Progenitor cell of endocrine pancreas (in vitro differentiated cells): ENCODE data around the gene DYSF. TPM values are rescaled to one million over a fixed set of nuclear protein-coding genes. Genes with fewer than 3 reads are reported as not detected.

Experiments used
- DNase-seq: peaks from one replicate; pipeline ENCODE4 v3.0.0; 2021; ENCODE audit warnings: low spot score; ENCODE audit not compliant: unreplicated experiment
- H3K27ac Mint-ChIP-seq: 2 replicates; pipeline ENCODE4 v1.8.0; 2021; ENCODE audit warnings: mild to moderate bottlenecking, moderate library complexity, mixed read lengths
- H3K27me3 Mint-ChIP-seq: 2 replicates; pipeline ENCODE4 v1.8.0; 2021; ENCODE audit warnings: mixed read lengths
- H3K36me3 Mint-ChIP-seq: 2 replicates; pipeline ENCODE4 v1.8.0; 2022; ENCODE audit warnings: mixed read lengths; ENCODE audit not compliant: insufficient read depth
- H3K4me1 Mint-ChIP-seq: 2 replicates; pipeline ENCODE4 v1.8.0; 2021; ENCODE audit warnings: low read depth, mixed read lengths
- H3K4me3 Mint-ChIP-seq: 2 replicates; pipeline ENCODE4 v1.8.0; 2021; ENCODE audit warnings: low read depth, mild to moderate bottlenecking, moderate library complexity, mixed read lengths
- H3K9me3 Mint-ChIP-seq: 2 replicates; pipeline ENCODE4 v1.8.0; 2021; ENCODE audit warnings: low read depth, mixed read lengths
- total RNA-seq: library from RNA; stranded (reverse); gene quantifications from 2 replicates; pipeline ENCODE4 v1.2.1, GENCODE V29; 2021
- TF ChIP-seq, protein P1 (sequence below): fragments of 200-600 bp; sonication (generic); IDR thresholded peaks from one replicate; pipeline ENCODE4 v1.5.0; 2021; ENCODE audit warnings: antibody characterized with exemption, mild to moderate bottlenecking; ENCODE audit not compliant: unreplicated experiment

Gene DYSF
- total RNA-seq, 1 donor from 2014 or later, result 1.4 TPM

DNA sequence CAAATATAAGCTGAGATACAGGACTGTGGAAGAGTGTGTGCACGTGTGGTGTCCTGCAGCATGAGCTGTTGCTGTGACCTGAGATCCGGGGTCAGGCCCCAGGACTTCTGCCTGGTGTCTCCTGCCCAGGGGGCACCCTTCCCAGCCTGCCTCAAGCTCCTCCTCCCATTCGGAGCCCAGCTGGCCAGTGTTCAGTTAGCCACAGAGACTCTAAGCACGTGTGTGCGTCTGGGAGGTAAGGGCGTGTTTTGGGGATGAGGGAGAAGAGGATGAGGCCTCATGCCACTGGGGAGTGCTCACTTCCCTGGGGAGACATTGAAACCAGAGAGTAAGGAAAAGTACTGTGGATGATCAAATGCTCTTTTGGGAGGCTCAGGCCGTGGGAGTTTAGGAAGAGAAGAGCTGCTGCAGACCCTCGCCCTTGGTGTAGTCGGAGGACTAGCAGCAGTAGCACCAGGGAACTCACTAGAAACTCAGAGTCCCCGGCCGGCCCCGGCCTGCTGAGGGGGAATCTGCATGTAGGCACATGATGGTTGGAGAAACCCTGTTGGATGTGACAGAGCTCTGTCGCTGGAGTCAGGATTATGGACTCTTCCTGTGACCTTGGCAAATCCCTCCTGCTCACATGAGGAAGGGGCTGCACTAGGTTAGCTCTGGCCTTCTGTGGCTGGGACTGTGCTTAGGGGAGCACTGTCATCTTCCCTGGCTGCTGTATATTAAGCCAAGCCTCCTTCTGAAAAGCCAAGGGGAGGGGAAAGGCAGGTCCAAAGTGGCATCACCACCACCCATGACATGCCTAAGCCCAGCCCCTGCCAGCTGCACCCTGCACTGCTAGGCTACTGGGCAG lies 231.1 kb downstream of the DYSF start:
- TF ChIP-seq, protein P1, sequence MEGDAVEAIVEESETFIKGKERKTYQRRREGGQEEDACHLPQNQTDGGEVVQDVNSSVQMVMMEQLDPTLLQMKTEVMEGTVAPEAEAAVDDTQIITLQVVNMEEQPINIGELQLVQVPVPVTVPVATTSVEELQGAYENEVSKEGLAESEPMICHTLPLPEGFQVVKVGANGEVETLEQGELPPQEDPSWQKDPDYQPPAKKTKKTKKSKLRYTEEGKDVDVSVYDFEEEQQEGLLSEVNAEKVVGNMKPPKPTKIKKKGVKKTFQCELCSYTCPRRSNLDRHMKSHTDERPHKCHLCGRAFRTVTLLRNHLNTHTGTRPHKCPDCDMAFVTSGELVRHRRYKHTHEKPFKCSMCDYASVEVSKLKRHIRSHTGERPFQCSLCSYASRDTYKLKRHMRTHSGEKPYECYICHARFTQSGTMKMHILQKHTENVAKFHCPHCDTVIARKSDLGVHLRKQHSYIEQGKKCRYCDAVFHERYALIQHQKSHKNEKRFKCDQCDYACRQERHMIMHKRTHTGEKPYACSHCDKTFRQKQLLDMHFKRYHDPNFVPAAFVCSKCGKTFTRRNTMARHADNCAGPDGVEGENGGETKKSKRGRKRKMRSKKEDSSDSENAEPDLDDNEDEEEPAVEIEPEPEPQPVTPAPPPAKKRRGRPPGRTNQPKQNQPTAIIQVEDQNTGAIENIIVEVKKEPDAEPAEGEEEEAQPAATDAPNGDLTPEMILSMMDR, result no peak
- no peak for DNase-seq
- Mint-ChIP-seq H3K9me3 (no peaks in the 10 kb centered on the region), H3K27ac (no peak overlapping the region), H3K4me3 (no peak overlapping the region), H3K27me3 (peaks cover 7% of the 10 kb centered on the region), H3K4me1 (no peaks in the 10 kb centered on the region), H3K36me3 (peaks cover 2% of the 10 kb centered on the region)

DNA sequence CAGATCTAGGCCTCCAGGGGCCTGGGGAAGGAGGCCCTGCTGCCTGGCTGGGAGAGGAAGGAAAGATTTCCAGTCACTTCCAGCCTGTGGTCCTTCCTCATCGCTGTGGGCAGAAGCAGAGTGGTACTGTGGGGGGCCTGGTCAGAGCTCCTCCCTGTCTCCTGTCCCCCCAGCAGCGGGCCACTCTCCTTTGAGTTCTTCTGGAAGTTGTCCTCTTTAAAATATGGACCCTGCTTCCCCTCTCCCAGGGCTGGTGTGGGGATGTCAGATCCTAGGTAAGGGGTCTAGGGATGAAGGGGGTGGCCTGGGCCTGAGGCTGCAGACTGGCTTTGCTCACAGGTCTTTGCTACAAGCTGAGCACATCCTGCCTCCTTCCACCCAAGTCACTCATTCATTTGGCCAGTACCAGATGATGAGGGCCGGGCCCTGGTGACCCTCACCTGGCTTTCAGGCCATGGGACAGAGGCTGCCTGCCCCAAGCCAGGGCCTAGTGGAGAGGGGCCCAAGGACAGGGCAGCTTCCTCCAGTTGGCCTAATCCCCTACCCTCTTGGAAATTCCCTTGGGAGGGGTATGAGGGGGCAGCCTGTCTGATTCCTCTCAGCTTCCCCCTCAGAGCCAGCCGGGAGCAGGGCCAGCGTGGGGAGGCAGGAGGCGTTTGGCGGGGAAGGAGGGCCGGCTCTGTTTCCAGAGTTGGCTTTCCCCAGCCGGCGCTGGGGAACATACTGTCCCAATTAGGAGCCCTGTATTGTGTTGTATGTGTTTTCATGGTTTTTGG lies 231.9 kb downstream of the DYSF start:
- Mint-ChIP-seq H3K4me3 (no peak overlapping the region), H3K27ac (no peak overlapping the region), H3K9me3 (no peaks in the 10 kb centered on the region), H3K36me3 (peaks cover 2% of the 10 kb centered on the region), H3K27me3 (peaks cover 8% of the 10 kb centered on the region), H3K4me1 (no peaks in the 10 kb centered on the region)
- TF ChIP-seq, protein P1, result no peak
- DNase-seq, result no peak

DNA sequence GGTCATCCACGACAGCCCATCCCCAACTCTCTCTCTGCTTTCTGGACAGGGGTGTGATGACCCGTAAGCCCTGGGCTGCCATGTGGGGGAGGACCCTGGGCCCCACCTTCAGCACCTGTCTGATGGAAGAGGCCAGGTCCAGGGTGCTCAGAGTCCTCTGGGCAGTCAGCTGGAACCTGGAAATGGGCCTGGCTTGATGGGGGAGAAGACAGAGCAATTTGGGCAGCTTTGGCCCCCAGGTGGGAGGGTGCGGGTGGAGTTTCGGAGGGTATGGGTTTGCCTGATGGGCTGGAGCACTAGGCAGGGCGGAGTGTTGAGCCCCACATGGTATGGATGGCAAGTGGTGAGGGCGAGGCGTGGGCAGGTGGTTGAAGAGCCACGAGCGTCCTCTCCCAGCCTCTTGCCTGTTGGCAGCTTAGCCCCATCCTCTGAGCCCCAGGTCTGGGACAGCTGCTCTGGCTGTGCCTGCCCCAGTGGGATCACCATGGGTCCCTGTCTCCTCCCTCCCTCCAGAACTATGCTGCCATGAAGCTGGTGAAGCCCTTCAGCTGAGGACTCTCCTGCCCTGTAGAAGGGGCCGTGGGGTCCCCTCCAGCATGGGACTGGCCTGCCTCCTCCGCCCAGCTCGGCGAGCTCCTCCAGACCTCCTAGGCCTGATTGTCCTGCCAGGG lies 232.7 kb downstream of the DYSF start:
- Mint-ChIP-seq H3K36me3 (peaks cover 2% of the 10 kb centered on the region), H3K9me3 (no peaks in the 10 kb centered on the region), H3K27ac (no peak overlapping the region), H3K4me1 (peaks cover 5% of the 10 kb centered on the region), H3K27me3 (peaks cover 16% of the 10 kb centered on the region), H3K4me3 (no peak overlapping the region)
- no peak for DNase-seq
- TF ChIP-seq, protein P1, result no peak

DNA sequence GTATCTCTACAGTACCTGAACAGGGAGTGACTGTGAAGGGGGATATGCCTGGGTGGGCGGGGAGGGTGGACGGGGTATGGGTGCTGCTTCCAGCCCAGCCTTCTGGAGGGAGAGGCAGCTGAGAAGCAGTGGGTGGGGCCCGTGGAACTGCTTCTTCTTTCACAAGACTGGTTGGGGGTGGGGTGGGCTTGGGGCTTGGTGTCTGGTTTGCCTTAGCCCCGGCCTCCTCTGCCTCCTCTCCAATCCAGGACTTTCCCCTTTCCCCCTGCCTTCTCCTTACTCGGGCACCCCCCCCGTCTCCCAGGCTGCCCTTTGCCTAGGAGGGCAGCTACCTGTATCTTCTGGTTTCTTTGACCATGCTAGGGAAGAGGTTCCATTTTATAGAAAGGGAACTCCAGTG lies 233.4 kb downstream of the DYSF start:
- H3K4me1 Mint-ChIP-seq, result peaks cover 10% of the 10 kb centered on the region
- peaks cover 20% of the 10 kb centered on the region for H3K27me3 Mint-ChIP-seq
- peaks cover 2% of the 10 kb centered on the region for H3K36me3 Mint-ChIP-seq
- H3K4me3 Mint-ChIP-seq, result no peak overlapping the region
- DNase-seq, result no peak
- no peak overlapping the region for H3K27ac Mint-ChIP-seq
- no peaks in the 10 kb centered on the region for H3K9me3 Mint-ChIP-seq
- TF ChIP-seq, protein P1, result no peak

DNA sequence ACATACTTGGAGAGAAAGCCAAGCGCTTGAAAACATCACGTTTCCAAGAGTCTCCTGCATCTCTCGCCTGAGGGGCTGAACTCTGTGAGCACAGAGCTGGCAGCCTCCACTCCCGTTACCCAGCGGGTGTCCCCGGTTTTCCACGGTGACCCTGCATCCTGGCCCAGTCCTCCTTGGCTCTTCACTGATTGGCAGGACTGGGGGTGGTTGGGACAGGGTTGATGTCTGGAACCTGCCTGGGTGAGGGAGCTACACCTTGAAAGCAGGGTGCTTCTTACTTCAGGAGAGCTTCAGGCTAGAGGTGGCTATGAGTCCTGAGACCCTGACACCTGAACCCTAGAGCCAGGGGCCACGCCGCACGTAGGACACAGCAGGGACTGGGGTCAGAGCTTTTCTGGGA lies 234.1 kb downstream of the DYSF start:
- Mint-ChIP-seq H3K4me1 (peaks cover 14% of the 10 kb centered on the region), H3K4me3 (no peak overlapping the region), H3K27ac (no peak overlapping the region), H3K9me3 (no peaks in the 10 kb centered on the region), H3K36me3 (peaks cover 2% of the 10 kb centered on the region), H3K27me3 (peaks cover 26% of the 10 kb centered on the region)
- no peak for DNase-seq
- TF ChIP-seq, protein P1, result no peak
